Measurements from ENCODE around the gene CWC22. TPM values are rescaled to one million over a fixed set of nuclear protein-coding genes. Genes with fewer than 3 reads are reported as not detected.
"Not testable (repeated sequence)": the region's sequence is repeated elsewhere in the genome, so short reads cannot be mapped to it uniquely, and the experiment has no call there.

The CWC22 gene
- total RNA-seq (2014; rRNA removed; shearing (Covaris generic)), result 17.5 and 28.3 TPM in 2 replicates

DNA sequence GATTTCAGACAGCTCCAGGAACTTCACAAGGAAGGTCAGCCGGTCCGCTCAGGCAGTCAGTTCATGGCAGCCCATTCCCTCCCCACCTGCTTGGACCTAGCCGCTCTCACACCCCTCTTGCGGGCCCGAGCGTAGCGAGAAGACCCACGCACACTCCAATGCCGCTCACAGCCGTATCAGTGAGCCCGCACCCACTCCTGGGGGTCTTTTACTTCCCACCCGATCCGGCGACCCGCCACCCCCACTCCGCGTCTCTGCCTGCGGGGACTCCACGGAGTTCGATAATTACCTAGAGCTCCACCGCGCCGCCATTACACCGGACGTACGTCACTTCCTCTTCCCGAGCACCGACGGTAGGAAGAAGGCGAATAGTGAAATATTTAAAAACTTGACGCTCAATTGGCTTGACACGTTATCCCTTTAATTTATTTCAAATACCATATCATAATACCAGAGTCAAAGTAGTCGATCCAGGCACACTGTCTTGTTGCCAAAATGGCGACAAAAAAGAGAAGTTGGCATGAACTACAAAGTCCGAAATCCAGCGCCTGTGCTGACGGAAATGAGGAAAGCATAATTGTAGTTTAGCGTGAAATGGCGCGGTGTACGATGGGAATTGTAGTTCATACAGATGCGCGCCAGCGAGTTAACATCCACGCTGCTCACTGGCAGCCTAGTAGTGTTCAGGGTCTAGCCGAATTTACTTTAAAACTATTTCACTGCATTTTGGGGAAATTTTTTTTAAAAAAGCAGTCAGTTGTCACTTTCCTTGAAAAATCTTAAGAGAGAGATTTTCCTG is at the start of gene CWC22:
CWC22 (minus strand) TSS at position 517 of the 799 bp plus-strand sequence. CDS start 13,956 bp downstream, outside the sequence.
- no peaks in the 10 kb centered on the region for H3K36me3 ChIP-seq (replicated peaks; ENCODE audit: control insufficient read depth, insufficient read depth, low read length)
- peak within 1 kb of the TSS; percentile 84 for H3K4me3 ChIP-seq (ENCODE audit: insufficient read depth, low read depth, low read length)
- H3K27me3 ChIP-seq (ENCODE audit: control insufficient read depth, insufficient read depth, low read length), result no peaks in the 10 kb centered on the region
- DNase-seq, result peak; percentile 66

DNA sequence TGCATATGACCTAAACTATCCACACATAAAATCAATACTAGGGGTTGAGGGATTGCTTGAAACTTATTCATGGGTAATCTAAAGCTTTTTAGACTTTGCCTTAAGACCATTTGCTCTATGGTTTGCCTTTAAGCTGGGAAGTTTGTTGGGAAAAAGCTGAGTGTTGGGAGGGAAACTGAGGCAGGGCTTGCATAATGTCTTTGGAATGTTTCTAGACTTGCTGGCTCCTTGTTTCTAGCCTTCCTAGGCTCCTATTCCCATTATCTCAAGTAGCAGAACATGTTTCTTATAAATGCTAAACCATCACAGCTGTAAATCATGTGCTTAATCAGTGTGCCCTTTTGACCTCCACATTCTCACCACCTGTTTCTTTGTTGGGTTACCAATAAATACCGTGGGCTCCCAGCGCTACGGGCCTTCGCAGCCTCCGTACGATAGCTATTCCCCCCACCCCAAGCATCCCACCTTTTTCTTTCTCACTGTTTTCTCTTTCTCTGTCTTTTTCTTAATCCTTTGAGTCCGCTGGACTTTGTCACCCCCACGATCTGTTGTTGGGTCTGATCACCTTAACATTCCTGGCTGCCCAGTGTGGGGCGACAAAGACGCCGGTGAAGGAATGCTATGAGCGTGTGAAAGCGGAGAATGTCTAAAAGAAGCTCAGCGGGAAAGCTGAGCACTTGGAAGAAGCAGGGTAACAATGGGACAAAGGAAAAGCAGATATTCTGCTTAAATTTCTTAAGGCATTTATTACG is 49.4 kb upstream of the CWC22 start:
- DNase-seq, result peak; percentile 12
- Histone ChIP-seq H3K27me3 (ENCODE audit: control insufficient read depth, insufficient read depth, low read length) (no peaks in the 10 kb centered on the region), H3K36me3 (replicated peaks; ENCODE audit: control insufficient read depth, insufficient read depth, low read length) (no peaks in the 10 kb centered on the region), H3K4me3 (ENCODE audit: insufficient read depth, low read depth, low read length) (no peak overlapping the region)

DNA sequence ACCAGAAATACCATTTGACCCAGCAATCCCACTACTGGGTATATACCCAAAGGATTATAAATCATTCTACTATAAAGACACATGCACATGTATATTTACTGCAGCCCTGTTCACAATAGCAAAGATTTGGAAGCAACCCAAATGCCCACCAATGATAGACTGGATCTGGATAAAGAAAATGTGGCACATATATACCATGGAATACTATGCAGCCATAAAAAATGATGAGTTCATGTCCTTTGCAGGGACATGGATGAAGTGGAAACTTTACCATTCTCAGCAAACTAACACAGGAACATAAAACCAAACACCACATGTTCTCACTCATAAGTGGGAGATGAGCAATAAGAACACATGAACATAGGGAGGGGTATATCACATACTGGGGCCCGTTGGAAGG is 47.5 kb upstream of the CWC22 start:
- not testable (repeated sequence) for H3K27me3 ChIP-seq (ENCODE audit: control insufficient read depth, insufficient read depth, low read length); H3K36me3 ChIP-seq (replicated peaks; ENCODE audit: control insufficient read depth, insufficient read depth, low read length); DNase-seq; H3K4me3 ChIP-seq (ENCODE audit: insufficient read depth, low read depth, low read length)

DNA sequence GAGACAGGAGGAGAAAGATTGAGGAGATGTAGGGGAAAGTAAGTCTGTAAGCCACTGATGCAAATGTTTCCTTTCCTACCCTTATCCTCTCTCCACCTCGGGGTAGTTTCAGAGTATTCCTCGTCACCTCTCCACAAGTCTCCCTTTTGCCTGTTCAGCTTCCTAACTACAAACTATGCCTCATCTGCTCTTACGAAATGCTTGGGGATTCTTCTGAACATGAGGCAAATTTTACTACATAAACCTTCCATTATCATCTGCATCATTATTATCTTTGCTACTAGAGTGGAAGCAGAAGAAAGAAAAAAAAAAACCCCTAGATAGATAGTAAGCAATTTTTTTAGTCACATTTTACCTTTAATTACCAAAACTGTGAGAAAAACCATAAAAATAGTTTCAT is 43.1 kb upstream of the CWC22 start:
- no peak overlapping the region for H3K4me3 ChIP-seq (ENCODE audit: insufficient read depth, low read depth, low read length)
- no peak for DNase-seq
- H3K27me3 ChIP-seq (ENCODE audit: control insufficient read depth, insufficient read depth, low read length), result no peaks in the 10 kb centered on the region
- H3K36me3 ChIP-seq (replicated peaks; ENCODE audit: control insufficient read depth, insufficient read depth, low read length), result no peaks in the 10 kb centered on the region

DNA sequence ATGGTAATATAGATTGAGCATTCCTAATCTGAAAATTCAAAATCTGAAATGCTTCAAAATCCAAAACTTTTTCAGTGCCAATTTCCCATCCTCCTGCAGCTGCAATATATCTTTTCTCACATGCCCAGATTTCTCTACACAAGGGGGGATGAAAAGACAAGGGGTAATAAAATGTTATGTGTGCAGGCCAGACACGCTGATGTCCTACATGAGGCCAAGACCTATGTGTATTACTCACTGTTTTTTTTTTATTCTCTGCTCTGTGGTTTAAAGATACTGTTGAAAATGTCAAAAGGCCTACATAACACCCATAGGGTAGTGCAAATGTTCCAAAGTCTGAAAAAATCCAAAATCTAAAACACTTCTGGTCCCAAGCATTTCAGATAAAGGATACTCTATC is 41.2 kb upstream of the CWC22 start:
- DNase-seq, result no peak
- H3K27me3 ChIP-seq (ENCODE audit: control insufficient read depth, insufficient read depth, low read length), result no peaks in the 10 kb centered on the region
- H3K4me3 ChIP-seq (ENCODE audit: insufficient read depth, low read depth, low read length), result no peak overlapping the region
- no peaks in the 10 kb centered on the region for H3K36me3 ChIP-seq (replicated peaks; ENCODE audit: control insufficient read depth, insufficient read depth, low read length)

DNA sequence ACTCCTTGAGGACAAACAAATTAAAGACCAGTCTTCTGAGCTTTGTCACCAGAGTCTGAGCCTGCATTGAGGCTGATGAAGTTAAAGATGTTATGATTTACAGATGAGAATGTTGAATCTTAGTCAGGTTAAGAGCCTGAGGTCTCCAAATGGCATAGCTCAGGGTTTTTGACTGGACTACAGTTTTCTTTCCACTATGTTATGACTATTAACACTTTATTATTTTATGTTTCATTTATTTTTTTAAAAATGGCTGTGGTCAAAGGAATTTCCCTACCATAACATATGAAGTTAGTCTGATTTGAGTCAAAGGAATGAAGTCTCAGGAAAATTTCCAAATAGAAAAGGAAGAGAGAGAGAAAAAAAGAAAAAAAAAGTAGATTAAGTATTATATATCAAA is 39.7 kb upstream of the CWC22 start:
- no peaks in the 10 kb centered on the region for H3K27me3 ChIP-seq (ENCODE audit: control insufficient read depth, insufficient read depth, low read length)
- no peaks in the 10 kb centered on the region for H3K36me3 ChIP-seq (replicated peaks; ENCODE audit: control insufficient read depth, insufficient read depth, low read length)
- no peak overlapping the region for H3K4me3 ChIP-seq (ENCODE audit: insufficient read depth, low read depth, low read length)
- no peak for DNase-seq

DNA sequence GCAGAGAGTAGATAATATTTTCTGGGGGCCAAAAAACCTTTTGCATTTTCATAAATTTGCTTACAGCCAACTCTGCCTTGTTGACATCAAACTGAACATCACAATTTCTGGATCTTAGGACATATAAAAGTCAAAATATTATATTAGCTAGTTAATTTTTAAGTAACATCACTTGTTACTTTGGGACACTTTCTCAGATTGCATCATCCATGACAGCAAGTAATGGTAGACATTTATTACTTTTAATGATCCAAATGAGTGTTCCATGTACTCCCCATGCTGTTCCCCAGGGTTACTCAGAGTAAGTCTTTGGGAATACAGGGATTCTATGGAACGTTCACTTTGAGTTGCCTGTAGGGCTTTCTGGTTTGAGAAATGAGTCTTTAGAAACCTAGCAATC is 39.1 kb upstream of the CWC22 start:
- Histone ChIP-seq H3K36me3 (replicated peaks; ENCODE audit: control insufficient read depth, insufficient read depth, low read length) (no peaks in the 10 kb centered on the region), H3K27me3 (ENCODE audit: control insufficient read depth, insufficient read depth, low read length) (no peaks in the 10 kb centered on the region), H3K4me3 (ENCODE audit: insufficient read depth, low read depth, low read length) (no peak overlapping the region)
- DNase-seq, result no peak

DNA sequence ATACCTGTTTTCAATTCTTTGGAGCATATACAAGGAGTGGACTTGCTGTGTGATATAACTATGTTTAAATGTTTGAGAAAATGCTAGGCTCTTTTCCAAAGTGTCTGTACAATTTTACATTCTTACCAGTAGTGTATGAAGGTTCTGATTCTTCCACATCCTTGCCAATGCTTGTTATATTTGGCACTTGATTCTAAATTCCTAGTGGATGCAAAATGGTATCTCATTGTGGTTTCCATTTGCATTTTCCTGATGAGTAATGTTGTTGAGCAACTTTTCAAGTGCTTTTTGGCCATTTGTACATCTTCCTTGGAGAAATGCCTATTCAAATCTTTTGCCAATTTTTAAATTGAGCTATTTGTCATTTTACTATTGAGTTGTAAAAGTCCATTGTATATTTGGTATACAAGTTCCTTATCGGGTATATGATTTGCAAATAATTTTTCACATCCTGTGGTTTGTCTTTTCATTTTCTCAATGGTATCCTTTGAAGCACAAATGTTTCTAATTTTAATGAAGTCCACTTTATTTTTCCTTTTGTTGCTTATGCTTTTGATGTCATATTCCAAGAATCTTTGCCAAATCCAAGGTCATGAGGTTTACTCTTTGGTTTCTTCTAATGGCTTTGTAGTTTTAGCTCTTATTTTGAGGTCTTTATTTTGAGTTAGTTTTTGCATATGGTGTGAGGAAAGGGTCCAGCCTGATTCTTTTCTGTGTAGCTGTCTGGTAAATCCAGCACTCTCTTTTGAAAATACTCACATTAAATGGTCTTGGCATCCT is 33.2 kb upstream of the CWC22 start:
- Histone ChIP-seq H3K27me3 (ENCODE audit: control insufficient read depth, insufficient read depth, low read length) (no peaks in the 10 kb centered on the region), H3K4me3 (ENCODE audit: insufficient read depth, low read depth, low read length) (no peak overlapping the region), H3K36me3 (replicated peaks; ENCODE audit: control insufficient read depth, insufficient read depth, low read length) (no peaks in the 10 kb centered on the region)
- DNase-seq, result no peak

DNA sequence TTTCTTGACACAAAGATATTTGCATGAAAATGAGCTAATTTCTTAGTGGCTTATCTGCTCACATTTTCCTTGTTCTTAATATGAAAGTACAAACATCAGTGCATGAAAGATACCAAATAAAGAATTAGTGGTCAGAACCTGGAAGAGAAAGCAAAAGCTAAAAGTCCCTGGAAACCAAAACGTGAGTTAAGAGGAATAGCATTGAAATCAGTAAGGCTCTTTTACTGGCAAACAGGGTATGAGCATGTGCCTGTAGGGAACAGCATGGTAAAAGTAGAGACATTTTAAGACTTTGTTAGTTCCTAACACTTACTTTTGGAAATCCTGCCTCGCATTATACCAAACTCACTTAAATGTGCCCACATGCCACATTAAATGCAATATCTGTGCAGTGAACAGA is 31.9 kb upstream of the CWC22 start:
- no peaks in the 10 kb centered on the region for H3K27me3 ChIP-seq (ENCODE audit: control insufficient read depth, insufficient read depth, low read length)
- H3K4me3 ChIP-seq (ENCODE audit: insufficient read depth, low read depth, low read length), result no peak overlapping the region
- H3K36me3 ChIP-seq (replicated peaks; ENCODE audit: control insufficient read depth, insufficient read depth, low read length), result no peaks in the 10 kb centered on the region
- DNase-seq, result no peak

DNA sequence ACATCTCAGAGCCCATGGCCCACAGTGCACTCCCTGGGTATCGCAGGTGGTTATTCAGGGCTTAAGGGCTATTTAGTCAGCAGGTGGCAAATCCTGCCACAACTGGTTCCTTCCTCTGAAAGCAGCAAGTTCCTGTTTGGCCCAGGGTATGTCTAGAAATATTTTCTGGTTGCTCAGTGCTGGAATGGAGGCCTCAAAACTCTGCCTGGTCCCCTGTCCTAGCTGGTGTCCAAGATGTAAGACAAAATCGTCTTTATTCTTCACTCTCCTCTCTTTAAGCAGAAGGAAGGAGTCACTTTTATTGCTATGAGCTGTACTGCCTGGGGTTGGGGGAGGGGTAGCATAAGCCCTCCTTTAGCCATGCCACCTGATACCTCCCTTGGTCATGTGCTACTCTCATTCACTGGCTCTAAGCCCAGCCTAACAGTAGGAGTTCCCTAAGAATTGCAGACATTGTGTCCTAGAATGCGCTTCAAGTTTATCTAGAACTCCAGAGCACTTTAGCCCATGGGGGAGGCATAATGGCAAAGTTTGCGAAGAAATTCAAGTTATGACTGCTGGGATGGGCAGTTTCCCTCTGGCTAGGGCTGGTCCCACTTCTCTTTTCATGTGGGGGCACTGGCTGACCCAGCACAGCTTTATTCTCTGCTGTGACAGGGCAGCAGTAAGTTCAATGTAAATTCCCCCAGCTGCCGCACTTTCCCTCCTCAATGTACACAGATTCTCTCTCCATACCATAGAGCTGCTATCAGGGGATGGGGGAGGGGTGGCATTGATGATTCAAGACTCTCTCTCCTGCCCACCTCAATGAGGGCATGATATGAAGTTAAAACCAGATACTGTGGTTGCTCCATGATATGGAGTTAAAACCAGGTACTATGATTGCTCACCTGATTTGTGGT is 27.1 kb upstream of the CWC22 start:
- peak; percentile 6 for DNase-seq

DNA sequence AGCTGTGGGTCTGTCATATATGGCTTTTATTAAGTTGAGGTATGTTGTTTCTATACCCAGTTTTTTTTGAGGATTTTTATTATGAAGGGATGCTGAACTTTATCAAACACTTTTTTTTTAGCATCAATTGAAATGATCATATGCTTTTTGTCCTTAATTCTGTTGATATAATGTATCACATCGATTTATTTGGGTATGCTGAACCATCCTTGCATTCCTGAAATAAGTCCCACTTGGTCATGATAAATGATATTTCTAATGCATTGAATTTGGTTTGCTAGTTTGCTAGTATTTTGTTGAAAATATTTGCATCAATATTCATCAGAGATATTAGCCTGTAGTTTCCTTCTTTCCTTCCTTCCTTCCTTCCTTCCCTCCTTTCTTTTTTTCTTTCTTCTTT is 22.5 kb upstream of the CWC22 start:
- DNase-seq, result no peak
- Histone ChIP-seq H3K36me3 (replicated peaks; ENCODE audit: control insufficient read depth, insufficient read depth, low read length) (no peaks in the 10 kb centered on the region), H3K27me3 (ENCODE audit: control insufficient read depth, insufficient read depth, low read length) (no peaks in the 10 kb centered on the region), H3K4me3 (ENCODE audit: insufficient read depth, low read depth, low read length) (no peak overlapping the region)

More for the DNA sequence above, 27.1 kb upstream of the CWC22 start:
- Histone ChIP-seq H3K27me3 (ENCODE audit: control insufficient read depth, insufficient read depth, low read length) (no peaks in the 10 kb centered on the region), H3K4me3 (ENCODE audit: insufficient read depth, low read depth, low read length) (no peak overlapping the region), H3K36me3 (replicated peaks; ENCODE audit: control insufficient read depth, insufficient read depth, low read length) (no peaks in the 10 kb centered on the region)

DNA sequence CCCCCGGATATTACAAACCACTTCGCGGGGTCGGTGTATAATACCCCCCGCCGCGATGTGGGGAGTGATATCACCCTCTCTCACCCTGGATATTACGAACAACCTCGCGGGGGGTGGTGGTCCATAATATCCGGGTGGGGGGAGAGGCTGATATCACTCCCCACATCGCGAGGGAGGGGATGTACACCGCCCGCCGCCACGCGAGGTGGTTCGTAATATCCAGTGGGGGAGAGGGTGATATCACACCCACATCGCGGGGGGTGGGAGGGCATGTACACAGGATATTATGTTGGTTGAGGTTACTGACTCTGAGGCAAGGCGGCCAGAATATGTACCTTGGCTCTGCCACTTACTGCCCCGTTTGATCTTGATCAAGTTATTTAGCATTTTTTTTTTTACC is 14.8 kb upstream of the CWC22 start:
- no peak for DNase-seq
- Histone ChIP-seq H3K36me3 (replicated peaks; ENCODE audit: control insufficient read depth, insufficient read depth, low read length) (no peaks in the 10 kb centered on the region), H3K4me3 (ENCODE audit: insufficient read depth, low read depth, low read length) (no peak overlapping the region), H3K27me3 (ENCODE audit: control insufficient read depth, insufficient read depth, low read length) (no peaks in the 10 kb centered on the region)

DNA sequence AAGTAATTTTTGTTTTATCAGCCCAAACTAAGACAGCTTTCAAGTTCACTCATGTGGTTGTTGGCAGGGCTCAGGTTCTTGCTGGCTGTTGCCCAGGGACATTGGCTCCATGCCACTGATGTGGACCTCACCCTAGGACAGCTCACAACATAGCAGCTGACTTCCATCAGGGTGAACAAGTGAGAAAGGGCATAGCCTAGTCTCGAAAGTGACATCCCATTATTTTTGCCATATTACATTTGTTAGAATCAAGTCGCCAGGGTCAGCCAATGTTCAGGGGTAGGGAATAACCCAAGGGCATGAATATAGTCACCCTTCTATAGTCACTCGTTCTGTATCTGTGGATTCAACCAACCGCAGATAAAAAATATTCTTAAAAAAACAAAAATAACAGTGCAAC is 10.7 kb upstream of the CWC22 start:
- DNase-seq, result no peak
- Histone ChIP-seq H3K27me3 (ENCODE audit: control insufficient read depth, insufficient read depth, low read length) (no peaks in the 10 kb centered on the region), H3K36me3 (replicated peaks; ENCODE audit: control insufficient read depth, insufficient read depth, low read length) (no peaks in the 10 kb centered on the region), H3K4me3 (ENCODE audit: insufficient read depth, low read depth, low read length) (no peak overlapping the region)

DNA sequence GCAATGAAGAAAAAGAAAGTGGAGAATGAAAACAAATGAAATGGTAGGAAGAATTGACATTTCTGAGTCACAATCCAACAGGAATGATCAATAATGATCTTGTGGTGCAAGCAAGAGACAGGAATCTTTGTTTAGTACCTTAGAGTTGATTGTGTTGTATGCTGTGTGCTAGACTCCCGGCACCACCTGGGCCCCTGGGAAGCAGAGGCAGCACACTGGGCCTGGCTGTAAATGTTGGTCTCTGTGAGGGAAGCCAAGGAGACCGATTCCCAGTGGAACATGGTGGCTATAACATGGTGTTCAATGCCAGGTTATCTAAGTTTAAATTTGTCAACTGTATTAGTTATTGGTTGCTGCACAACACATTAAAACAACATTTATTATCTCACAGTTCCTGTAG is 9.8 kb upstream of the CWC22 start:
- H3K36me3 ChIP-seq (replicated peaks; ENCODE audit: control insufficient read depth, insufficient read depth, low read length), result no peaks in the 10 kb centered on the region
- no peak for DNase-seq
- H3K4me3 ChIP-seq (ENCODE audit: insufficient read depth, low read depth, low read length), result no peak overlapping the region
- H3K27me3 ChIP-seq (ENCODE audit: control insufficient read depth, insufficient read depth, low read length), result no peaks in the 10 kb centered on the region
